Fibroblast of lung (primary cell): ENCODE data around the gene PZP. TPM values are rescaled to one million over a fixed set of nuclear protein-coding genes. Genes with fewer than 3 reads are reported as not detected.

Experiments used
- DNase-seq, 2 donors: peaks; one replicate each; pipeline versions ENCODE4 v3.0.0 to v3.0.0-alpha.2; 2010; ENCODE audit warnings: low read depth in 2 of 2
- H2AFZ ChIP-seq: 2 replicates; pipeline ENCODE4 v1.5.1; 2012; ENCODE audit warnings: low read length, control low read depth, inconsistent platforms
- H3K27ac ChIP-seq: 2 replicates; pipeline ENCODE4 v1.5.1; 2011; ENCODE audit warnings: low read length, control low read depth; ENCODE audit not compliant: insufficient read depth
- H3K27me3 ChIP-seq: 2 replicates; pipeline ENCODE4 v1.5.1; 2011; ENCODE audit warnings: mild to moderate bottlenecking, low read length; ENCODE audit not compliant: control insufficient read depth, insufficient read depth
- H3K36me3 ChIP-seq: 2 replicates; pipeline ENCODE4 v1.5.1; 2011; ENCODE audit warnings: low read length; ENCODE audit not compliant: control insufficient read depth, insufficient read depth
- H3K4me1 ChIP-seq: 2 replicates; pipeline ENCODE4 v1.5.1; 2011; ENCODE audit warnings: low read length; ENCODE audit not compliant: control insufficient read depth, insufficient read depth; ENCODE audit errors: extremely low read depth
- H3K4me2 ChIP-seq: 2 replicates; pipeline ENCODE4 v1.5.1; 2011; ENCODE audit warnings: low read length, control low read depth; ENCODE audit not compliant: insufficient read depth; ENCODE audit errors: extremely low read depth
- H3K4me3 ChIP-seq, 4 experiments: fragments of 200-600 bp in 1 of 4; sonication (generic) in 1 of 4; replicated peaks in 1 of 4; 2 replicates each; pipeline ENCODE4 v1.5.1; 2011 to 2016; ENCODE audit warnings: low read length in 4 of 4, low read depth in 3 of 4, mild to moderate bottlenecking in 3 of 4, control low read depth in 2 of 4, inconsistent platforms in 1 of 4, mixed read lengths in 1 of 4; ENCODE audit not compliant: insufficient read depth in 1 of 4; ENCODE audit errors: control extremely low read depth in 1 of 4
- H3K79me2 ChIP-seq: 2 replicates; pipeline ENCODE4 v1.5.1; 2012; ENCODE audit warnings: mild to moderate bottlenecking, low read length, inconsistent platforms; ENCODE audit not compliant: control insufficient read depth, insufficient read depth
- H3K9ac ChIP-seq: 2 replicates; pipeline ENCODE4 v1.5.1; 2011; ENCODE audit warnings: mild to moderate bottlenecking, low read length, control low read depth; ENCODE audit not compliant: insufficient read depth
- H3K9me3 ChIP-seq: 2 replicates; pipeline ENCODE4 v1.5.1; 2012; ENCODE audit warnings: low read depth, low read length; ENCODE audit not compliant: control insufficient read depth, insufficient read depth
- H4K20me1 ChIP-seq: 2 replicates; pipeline ENCODE4 v1.5.1; 2011; ENCODE audit warnings: low read length; ENCODE audit not compliant: control insufficient read depth, insufficient read depth; ENCODE audit errors: extremely low read depth
- EZH2 ChIP-seq: IDR thresholded peaks from 2 replicates; pipeline ENCODE4 v1.5.1; 2012; ENCODE audit warnings: low read length, control low read depth, mild to moderate bottlenecking; ENCODE audit errors: missing control alignments
- polyA plus RNA-seq, 2 donors: library from polyadenylated mRNA; depleted of rRNA in 1 of 2; stranded (reverse) in 1 of 2; unstranded in 1 of 2; fragments of >200 nt; gene quantifications; 2 replicates each; pipeline ENCODE4 v1.2.1, GENCODE V29; 2011 to 2012; ENCODE audit warnings: missing spikeins in 1 of 2
- total RNA-seq: library from RNA; depleted of rRNA; stranded (reverse); fragments of >200 nt; gene quantifications from 2 replicates; pipeline ENCODE4 v1.2.1, GENCODE V29; 2014
- TF ChIP-seq, protein P1 (sequence below), 2 donors: IDR thresholded peaks in 1 of 2; conservative IDR thresholded peaks in 1 of 2; 1 replicate in 1 of 2; 2 replicates in 1 of 2; pipeline ENCODE4 v1.5.1; 2011 to 2012; ENCODE audit warnings: low read length in 2 of 2, control low read depth in 1 of 2, inconsistent platforms in 1 of 2, low read depth in 1 of 2, mild to moderate bottlenecking in 1 of 2

PZP gene
- total and polyA plus RNA-seq, 2 donors (not counting 1 experiment from before 2014, with no cell fraction given), result not detected

DNA sequence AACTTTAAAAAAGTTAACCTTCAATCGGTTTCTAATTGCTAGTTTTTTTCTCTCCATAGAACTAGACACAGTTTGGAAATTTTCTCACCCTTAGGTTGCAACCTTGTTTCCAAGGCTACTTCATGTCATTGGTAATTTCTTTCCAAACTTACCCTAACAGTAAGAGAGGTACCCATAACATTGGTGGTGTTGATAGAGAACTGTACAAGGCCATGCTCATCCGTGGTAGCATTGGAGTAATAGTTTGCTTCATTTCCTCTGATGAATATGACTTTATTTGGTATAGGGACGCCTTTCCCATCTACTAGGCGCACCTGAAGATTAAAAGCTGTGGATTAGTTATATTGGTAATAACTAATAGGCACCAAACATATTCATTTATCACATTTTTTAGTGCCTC is 104.1 kb downstream of the PZP start:
- H3K27me3 ChIP-seq, result no peaks in the 10 kb centered on the region
- no peak for TF ChIP-seq EZH2
- DNase-seq, result no peak
- no peak overlapping the region for H3K4me3 ChIP-seq
- H3K9ac ChIP-seq, result no peak overlapping the region
- H3K4me2 ChIP-seq, result no peak overlapping the region
- no peaks in the 10 kb centered on the region for H3K9me3 ChIP-seq
- no peak overlapping the region for H2AFZ ChIP-seq
- H3K36me3 ChIP-seq, result no peaks in the 10 kb centered on the region
- no peaks in the 10 kb centered on the region for H4K20me1 ChIP-seq
- no peaks in the 10 kb centered on the region for H3K79me2 ChIP-seq
- H3K27ac ChIP-seq, result no peak overlapping the region
- H3K4me1 ChIP-seq, result no peaks in the 10 kb centered on the region

DNA sequence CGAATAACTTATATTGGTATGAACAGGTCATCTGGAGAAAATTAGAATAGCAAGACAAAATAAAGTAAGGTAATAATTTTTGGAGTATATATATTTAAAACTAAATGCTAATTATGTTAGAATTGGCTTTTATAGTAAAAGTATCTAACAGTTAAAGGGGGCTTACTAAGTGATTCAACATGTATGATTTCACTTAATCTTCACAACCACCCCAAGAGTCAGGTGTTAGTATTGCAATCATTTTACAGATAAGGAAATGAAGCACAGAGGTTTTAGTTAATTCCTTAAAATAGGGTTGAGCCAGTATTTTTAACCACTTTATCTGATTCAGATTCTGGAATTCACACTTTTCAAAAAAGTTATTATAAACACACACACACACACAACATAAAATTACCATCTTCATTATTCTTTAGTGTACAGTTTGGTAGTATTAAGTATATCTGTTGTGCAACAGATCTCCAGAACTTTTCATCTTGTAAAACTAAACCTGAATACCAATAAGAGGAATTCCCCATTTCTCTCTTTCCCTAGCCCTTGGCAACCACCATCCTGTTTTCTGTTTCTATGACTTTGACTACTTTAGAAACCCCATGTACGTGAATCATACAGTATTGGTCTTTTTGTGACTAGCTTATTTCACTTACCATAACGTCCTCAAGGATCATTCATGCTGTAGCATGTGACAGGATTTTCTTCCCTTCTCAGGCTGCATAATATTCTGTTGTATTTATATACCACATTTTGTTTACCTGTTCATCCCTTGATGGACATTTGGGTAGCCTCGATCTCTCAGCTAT is 104.9 kb downstream of the PZP start:
- no peak overlapping the region for H2AFZ ChIP-seq
- no peak for DNase-seq
- no peaks in the 10 kb centered on the region for H3K4me1 ChIP-seq
- no peaks in the 10 kb centered on the region for H3K79me2 ChIP-seq
- no peaks in the 10 kb centered on the region for H3K9me3 ChIP-seq
- H3K27ac ChIP-seq, result no peak overlapping the region
- no peaks in the 10 kb centered on the region for H4K20me1 ChIP-seq
- no peak overlapping the region for H3K4me2 ChIP-seq
- no peaks in the 10 kb centered on the region for H3K36me3 ChIP-seq
- H3K27me3 ChIP-seq, result no peaks in the 10 kb centered on the region
- no peak overlapping the region for H3K9ac ChIP-seq
- no peak for TF ChIP-seq EZH2
- TF ChIP-seq, protein P1, sequence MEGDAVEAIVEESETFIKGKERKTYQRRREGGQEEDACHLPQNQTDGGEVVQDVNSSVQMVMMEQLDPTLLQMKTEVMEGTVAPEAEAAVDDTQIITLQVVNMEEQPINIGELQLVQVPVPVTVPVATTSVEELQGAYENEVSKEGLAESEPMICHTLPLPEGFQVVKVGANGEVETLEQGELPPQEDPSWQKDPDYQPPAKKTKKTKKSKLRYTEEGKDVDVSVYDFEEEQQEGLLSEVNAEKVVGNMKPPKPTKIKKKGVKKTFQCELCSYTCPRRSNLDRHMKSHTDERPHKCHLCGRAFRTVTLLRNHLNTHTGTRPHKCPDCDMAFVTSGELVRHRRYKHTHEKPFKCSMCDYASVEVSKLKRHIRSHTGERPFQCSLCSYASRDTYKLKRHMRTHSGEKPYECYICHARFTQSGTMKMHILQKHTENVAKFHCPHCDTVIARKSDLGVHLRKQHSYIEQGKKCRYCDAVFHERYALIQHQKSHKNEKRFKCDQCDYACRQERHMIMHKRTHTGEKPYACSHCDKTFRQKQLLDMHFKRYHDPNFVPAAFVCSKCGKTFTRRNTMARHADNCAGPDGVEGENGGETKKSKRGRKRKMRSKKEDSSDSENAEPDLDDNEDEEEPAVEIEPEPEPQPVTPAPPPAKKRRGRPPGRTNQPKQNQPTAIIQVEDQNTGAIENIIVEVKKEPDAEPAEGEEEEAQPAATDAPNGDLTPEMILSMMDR (conservative IDR thresholded peaks at IDR 0.05 in 1 of 2, IDR thresholded peaks at IDR 0.05 in 1 of 2; ENCODE audit: low read depth in 1 of 2, low read length in 2 of 2), result no peak
- H3K4me3 ChIP-seq, result no peak overlapping the region

DNA sequence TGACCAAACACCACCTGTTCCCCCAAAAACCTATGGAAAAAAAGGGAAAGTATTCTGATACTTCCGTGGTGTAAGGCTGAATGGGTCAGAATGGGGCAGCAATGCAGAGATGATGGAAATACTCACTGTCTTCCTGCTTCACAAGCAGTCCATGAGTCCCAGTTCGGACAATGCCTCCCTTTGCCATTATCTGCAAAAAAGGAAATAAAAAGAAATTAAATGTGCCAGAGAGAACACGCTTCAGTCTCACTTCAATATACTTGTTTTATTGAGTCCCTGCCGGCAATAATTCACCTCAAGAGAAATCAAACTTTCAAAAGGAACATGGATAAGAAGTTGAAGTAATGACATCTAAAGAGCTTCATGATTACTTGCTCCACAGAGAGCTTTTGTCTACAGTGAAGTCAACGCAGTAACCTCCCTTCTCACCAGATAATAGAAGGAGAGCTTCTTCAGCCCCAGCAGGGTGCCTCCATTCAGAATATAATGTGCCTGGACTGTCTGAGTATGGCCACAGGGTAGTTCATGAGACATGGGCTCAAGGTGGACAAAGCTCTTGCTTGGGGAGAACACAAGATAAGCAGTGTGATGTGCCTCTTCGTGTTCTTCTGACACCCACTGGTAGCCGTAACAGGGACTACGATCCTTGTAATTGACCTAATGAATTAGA is 107.0 kb downstream of the PZP start:
- no peak for DNase-seq
- no peaks in the 10 kb centered on the region for H3K27me3 ChIP-seq
- H3K79me2 ChIP-seq, result no peaks in the 10 kb centered on the region
- TF ChIP-seq EZH2, result no peak
- TF ChIP-seq, protein P1 (conservative IDR thresholded peaks at IDR 0.05 in 1 of 2, IDR thresholded peaks at IDR 0.05 in 1 of 2; ENCODE audit: low read depth in 1 of 2, low read length in 2 of 2), result no peak
- no peaks in the 10 kb centered on the region for H4K20me1 ChIP-seq
- no peaks in the 10 kb centered on the region for H3K9me3 ChIP-seq
- H3K36me3 ChIP-seq, result no peaks in the 10 kb centered on the region
- no peak overlapping the region for H3K4me3 ChIP-seq
- H3K4me2 ChIP-seq, result no peak overlapping the region
- no peak overlapping the region for H2AFZ ChIP-seq
- no peak overlapping the region for H3K27ac ChIP-seq
- H3K4me1 ChIP-seq, result no peaks in the 10 kb centered on the region
- H3K9ac ChIP-seq, result no peak overlapping the region
